NCI-H128 (cell line): ENCODE data around the gene DNAAF5.
A peak's percentile ranks its signal among the peaks of the same experiment; 100 is the strongest.
"Not testable (repeated sequence)": the region's sequence is repeated elsewhere in the genome, so short reads cannot be mapped to it uniquely, and the experiment has no call there.

Source experiments
- DNase-seq: peaks from one replicate; lab custom pipeline; 2025; ENCODE audit not compliant: unreplicated experiment; lab: John Stamatoyannopoulos, UW

DNAAF5 gene

DNA sequence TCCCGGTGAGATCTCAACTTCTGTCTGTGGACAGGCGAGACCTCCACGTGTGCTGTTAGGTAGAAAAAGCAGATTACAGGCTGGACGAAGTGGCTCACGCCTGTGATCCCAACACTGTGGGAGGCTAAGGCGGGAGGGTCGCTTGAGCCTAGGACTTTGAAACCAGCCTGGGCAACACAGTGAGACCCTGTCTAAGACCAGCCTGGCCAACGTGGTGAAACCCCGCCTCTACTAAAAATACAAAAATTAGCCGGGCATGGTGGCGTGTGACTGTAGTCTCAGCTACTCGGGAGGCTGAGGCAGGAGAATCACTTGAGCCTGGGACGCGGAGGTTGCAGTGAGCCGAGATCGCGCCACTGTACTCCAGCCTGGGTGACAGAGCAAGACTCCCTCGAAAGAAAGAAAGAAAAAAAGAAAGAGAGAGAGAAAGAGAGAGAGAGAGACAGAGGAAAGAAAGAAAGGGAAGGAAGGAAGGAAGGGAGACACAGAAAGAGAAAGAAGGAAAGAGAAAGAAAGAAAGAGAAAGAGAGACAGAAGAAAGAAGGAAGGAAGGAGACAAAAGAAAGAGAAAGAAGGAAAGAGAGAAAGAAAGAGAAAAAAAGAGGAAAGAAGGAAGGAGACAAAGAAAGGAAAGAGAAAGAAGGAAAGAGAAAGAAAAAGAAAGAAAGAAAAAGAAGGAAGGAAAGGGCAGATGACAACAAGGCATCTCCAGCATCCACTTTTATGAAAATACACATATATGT, 76.2 kb downstream of the DNAAF5 start:
- DNase-seq = no peak

DNA sequence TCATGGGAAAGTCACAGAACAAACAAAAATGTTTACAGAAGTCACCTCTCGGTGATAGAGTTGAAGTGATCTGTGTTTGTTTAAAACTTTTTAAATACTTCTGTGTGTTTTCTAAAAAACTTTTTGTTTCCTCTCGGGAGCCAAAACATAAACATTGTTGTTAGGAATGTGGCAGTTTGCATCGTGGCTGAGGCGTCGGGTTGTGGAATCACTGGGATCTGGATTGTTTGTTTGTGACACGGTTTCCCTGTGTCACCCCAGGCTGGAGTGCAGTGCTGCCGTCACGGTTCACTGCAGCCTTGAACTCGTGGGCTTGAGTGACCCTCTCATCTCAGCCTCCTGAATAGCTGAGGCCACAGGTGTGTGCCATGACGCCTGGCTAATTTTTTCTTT, 76.7 kb downstream of the DNAAF5 start:
- DNase-seq = no peak

DNA sequence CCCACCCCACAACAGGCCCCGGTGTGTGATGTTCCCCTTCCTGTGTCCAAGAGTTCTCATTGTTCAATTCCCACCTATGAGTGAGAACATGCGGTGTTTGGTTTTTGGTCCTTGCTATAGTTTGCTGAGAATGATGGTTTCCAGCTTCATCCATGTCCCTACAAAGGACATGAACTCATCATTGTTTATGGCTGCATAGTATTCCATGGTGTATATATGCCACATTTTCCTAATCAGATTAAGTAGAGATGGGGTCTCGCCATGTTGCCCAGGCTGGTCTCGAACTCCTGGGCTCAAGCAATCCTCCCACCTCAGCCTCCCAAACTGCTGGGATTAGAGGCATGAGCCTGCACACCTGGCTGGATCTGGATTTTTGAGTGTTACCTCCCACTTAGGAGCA, 77.3 kb downstream of the DNAAF5 start:
- DNase-seq = not testable (repeated sequence)

DNA sequence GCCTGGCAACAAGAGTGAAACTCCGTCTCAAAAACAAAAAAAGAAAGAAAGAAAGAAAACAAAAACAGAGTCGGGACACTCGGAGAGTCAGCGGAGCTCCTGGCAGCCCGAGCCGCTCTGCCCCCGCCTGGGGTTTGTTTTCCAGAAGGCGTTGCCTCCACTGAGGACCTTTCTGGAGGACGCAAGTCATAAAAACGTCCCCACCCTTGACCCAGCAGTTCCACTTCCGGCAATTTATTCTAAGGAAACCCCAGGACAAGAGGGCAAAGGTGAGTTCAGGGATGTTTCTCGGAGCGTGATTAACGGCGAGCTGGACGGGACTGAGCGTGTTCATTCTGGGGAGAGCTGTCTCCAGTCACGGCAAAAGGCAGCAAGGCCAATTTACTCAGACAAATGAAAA, 78.8 kb downstream of the DNAAF5 start:
- no peak for DNase-seq

DNA sequence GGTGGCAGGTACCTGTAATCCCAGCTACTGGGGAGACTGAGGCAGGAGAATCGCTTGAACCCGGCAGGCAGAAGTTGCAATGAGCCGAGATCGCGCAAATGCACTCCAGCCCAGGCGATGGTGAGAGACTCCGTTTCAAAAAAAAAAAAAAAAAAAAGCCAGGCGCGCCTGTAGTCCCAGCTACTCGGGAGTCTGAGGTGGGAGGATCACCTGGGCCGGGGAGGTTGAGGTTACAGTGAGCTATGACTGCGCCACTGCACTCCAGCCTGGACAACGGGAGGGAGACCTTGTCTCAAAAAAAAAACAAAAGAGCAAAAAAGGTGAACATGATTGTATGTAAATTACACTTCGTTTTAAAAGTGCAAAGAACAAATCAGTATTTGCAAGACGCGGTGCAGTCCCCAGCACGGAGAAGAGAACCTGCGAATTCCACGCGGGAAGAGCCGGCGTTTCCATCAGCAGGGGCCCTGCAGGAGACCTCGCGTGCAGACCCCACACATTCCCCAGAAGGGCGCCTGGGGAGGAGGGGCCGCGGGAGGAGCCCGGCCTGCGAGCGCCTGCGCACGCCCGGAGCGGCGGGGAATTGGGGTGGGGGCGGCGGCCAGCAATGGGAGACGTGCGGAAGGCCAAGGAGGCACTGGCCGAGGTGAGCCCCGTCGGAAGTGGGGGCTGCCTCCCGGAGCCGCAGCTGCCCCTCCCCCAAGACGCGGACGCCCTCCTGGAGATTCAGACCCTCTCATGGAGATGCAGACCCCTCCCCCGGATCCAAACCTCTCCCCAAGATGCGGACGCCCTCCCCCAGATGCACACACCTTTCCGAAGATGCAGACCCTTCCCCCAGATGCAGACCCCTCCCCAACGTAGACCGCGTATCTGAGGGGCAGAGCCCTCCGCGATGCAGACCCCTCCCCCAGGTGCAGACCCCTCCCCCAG, 89.1 kb downstream of the DNAAF5 start:
- DNase-seq = no peak

DNA sequence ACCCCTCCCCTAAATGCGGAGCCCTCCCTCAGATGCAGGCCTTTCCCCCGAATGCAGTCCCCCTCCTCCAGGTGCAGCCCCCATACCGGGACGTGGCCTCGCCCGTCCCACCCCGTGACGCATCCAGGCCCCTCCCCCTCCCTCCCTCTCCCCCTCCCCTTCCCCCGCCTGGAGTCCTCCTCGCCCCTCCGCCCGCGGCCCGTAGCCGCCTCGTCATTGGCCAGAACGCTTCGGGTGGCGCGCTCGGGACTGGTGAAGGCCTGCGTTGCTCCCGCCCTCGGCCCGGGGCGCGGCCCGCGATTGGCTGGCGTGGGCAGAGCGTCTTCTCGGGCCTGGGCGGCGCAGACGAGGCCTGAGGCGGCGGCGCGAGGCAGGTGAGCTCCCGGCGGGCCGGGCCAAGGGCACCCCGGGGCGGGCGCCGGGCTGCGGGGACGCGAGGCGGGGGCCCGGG, 89.8 kb downstream of the DNAAF5 start:
- DNase-seq = peak; percentile 96

DNA sequence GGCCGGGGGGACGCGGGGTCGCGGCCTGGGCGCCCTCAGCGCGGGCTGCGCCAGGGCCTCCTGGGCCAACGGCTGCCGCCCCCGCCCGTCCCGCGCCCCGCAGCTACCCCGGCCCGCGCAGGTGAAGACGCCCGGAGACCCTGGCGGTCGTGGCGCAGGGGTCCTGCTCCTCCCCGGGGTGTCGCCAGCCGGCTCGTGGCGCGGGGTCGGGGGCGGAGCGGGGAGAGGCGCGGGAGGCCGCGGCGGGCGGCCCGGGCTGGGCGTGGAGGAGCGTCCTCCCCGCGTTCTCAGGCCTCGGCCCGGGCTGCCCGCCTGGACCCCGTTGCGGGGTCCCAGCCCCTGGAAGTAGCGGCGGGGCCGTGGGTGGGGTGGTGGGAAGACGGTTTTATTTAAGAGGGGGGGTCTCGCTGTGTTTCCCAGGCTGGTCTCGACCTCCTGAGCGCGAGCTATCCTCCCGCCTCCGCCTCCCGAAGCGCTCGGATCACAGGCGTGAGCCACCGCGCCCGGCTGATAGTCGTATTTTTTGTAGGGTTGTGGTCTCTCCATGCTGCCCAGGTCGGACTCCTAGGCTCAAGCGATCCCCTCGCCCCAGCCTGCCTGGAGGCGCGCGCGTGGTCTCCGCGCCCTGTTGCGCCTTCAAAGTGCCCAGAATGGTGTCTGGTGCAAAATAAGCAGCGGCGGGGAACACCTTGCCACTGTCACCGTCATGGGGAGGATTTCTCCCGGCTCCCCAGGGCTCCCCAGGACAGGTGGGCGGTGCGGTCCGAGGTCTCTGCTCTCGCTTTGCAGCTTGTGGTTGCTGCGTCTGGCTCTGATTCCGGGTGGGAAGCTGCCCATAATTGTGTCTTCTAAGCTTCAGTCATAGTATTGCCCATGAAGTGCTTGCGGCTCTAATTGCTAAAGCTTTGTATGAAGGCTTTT, 90.5 kb downstream of the DNAAF5 start:
- no peak for DNase-seq

DNA sequence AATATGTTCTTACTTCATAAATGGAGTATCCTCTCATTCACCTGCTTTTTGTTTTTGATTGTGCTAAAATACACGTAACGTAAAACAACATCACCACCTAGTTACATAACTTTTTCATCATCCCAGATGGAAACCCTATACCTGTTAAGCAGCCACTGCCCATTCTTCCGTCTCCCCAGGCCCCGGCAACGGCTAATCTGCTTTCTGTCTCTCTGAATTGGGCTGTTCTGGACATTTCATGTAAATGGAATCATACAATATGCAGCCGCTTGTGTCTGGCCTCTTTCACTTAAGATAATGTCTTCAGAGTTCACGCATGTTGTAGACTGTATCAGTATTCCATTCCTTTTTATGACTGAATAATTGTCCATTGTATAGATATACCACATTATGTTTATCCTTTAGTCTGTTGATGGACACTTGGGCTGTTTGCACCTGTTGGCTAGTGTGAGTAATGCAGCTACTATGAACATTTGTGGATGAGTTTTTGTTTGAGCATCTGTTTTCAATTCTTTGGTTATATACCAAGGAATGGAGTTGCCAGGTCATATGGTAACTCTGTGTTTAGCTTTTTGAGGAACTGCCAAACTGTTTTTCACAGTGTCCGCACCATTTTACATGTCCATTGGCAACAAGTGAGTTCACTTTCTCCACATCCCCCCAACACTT, 91.7 kb downstream of the DNAAF5 start:
- DNase-seq = no peak

DNA sequence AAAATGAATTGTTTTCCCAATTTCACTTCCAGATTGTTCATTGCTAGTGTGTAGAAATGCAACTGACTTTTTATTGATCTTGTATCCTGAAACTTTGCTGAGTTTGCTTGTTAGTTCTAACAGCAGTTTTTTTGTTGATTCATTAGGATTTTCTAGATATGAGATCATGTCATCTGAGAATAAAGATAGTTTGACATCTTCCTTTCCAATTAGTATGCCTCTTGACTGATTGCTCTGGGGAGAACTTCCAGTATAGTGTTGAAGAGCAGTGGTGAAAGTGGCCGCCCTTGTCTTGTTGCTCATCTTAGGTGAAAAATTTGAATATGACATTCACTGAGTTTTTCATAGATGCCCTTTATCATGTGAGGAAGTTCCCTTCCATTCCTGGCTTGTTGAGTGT, 93.8 kb downstream of the DNAAF5 start:
- no peak for DNase-seq

DNA sequence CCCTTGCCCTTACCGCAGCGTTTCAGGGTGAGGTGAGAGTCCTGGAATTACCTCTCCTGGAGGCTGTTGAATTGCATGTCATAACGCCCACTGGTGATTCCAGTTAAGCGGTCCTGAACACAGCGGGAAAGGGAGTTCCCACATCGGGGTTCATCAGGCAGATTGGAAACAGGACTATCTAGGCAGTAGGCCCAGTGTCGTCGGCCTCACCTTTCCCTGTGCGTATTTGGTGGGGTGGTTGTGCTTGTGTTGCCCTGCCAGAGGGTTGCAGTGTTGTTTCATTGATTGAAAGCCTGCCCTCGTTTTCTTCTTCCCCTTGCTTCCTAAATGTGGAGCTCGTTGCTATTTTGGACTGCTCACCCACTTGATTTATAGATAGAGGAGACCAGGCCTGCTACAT, 95.2 kb downstream of the DNAAF5 start:
- DNase-seq = no peak

DNA sequence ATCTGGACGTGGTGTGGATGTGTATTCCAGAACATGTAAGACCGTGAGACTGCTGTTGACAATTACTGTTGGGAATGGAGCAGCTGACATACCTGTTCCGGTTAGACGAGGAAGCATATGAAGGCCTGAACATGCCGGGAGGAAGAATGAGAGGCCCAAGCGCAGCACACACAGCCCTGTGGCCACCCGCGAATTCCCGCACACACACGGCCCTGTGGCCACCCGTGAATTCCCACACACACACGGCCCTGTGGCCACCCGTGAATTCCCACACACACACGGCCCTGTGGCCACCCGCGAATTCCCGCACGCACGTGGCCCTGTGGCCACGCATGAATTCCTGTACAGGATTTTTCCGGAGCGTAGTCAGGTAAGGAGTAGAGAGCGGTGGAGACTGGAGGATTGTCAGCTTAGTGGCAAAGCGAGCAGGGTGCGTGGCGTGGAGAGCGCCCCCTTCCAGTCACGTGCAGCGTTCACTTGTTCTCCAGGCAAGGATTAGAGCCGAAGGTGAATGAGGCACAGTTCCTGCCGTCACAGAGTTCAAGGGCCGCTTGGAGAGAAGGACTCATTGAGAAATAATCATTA, 96.3 kb downstream of the DNAAF5 start:
- DNase-seq = no peak

DNA sequence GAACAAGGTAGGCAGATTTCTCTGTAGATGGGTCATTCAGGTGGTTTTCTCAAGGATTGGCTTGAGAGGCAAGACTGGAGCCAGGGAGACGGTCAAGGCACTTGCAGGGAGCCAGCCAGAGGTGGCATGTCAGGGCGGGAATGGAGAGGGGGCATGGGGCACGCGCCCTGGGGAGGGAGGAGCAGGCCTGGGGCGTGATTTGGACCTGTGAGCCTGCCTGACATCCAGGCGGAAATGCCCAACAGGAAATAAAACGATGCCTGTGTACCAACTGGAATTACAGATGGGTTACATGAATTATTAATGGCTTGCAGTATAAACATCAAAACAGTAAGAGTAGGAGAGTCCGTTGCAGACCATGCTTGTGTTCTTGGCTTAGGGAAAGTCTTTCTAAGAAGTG, 97.2 kb downstream of the DNAAF5 start:
- DNase-seq = no peak

DNA sequence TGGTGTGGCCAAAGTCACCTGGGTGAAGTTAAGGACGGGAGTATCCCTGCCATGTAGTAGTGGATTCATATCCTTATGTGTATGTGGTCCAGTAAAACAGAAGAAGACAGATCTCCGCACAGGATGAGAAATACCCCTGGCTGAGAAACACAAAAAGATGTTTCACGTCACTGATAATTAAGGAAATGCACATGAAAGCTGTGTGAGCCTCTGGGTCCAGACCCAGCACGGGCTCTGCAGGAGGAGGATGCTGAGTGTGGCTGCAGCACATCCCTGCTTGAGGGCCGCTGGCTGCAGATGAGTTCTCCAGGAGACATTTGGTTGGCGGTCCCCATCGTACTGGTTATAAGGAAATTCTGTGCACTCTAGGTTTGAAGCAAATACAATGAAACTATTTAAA, 97.6 kb downstream of the DNAAF5 start:
- no peak for DNase-seq

DNA sequence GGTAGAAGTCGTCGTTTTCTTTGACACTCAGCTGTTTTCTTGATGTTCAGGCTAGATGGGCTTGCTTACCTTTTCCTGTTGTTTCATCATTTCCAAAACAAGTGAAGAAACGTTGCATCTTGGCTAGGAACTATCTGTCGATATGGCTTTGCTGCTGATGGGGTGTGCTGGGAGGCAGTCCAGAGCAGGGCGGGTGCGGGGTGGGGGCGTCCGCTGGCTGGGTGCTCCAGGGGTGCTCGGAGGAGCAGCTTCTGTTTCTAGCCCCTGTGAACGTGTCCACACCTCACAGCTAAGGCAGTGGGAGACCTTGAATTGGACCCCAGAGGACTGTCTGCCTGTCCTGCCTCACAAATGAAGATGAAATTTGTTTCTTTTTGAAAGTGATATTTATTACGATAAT, 98.2 kb downstream of the DNAAF5 start:
- DNase-seq = no peak

DNA sequence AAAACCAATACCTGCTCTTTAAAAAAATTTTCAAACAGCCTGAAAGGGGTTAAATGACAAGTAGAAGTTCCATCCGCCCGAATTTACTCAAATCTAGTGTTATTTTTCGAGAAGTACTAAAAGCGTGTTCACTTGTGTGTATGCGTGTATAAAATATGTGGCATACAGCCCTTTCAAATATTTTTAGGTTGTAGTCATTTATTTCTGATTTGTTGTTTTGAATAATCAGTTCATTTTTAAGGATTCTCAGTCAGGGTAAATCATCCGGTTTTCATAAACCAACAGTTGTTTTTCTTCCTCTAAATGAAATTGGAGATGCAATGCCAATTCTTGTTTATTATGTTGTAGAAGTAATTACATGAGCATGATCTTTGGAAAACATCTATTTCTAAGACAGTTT, 98.9 kb downstream of the DNAAF5 start:
- no peak for DNase-seq

DNA sequence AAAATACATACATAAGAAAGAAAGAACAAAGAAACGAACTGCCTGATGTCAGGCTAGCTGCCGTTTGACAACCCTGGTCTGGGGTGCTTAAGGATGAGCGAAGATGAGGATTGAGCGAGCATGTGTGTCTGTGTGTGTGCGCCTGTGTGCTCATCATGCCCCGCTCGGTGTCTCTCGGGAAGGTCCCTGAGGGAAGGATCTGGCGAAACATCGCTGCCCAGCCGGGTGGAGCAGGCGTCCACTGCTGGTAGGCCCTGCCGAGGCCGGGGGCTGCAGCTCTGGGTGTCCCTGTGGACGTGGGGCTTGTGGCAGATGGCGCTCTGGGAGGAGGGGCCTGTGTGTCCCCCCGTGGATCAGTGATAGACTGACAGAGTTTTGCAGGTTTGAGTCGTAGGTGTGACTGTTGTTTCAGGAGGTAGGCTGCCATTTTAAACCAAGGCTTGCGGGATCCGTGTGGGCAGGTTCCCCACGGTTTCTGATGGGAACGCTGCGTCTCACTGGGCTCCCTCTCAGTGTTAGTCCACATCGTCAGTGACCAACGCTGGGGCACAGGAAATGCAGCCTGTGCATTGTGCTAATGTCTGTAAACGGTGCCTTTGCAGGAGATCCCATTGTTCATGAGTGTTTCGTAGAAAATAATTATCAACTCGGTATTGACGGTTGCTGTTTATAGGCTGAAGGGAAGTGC, 99.9 kb downstream of the DNAAF5 start:
- DNase-seq = no peak

DNA sequence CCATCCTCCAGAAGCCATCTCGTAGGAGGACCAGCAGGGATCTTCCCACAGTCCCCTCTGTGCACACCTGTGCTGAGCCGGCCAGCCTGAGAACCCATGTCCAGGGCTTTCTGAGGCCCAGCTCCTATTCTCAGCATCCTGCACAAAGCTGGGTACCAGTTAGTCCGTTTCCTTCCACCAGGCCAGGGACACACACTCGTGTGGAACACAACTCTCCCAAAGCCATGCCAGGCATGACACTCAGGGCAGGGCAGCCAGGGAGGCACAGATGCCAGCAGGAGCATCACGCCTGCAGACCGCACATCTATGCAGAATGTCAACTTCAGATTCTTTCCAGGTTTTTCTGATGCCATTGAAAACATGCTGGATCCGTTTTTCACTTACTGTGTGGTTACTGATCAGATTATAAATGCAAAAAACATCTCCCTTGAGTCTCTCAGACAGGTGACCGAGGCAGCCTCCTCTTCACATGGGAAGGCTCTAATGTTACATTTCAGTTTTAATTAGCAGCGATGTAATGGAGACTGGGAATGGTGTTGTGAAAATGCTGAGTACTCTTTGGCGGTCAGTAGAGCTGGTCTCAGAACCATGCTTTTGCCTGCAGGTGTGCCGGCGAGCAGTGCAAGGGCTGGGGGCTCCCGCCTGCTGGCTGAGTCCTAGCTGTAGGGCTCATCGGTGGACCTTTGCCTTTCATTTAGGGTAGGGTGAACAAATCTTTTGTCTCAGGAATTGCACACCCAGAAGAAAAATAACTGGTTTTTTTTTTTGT, 102.5 kb downstream of the DNAAF5 start:
- DNase-seq = no peak

DNA sequence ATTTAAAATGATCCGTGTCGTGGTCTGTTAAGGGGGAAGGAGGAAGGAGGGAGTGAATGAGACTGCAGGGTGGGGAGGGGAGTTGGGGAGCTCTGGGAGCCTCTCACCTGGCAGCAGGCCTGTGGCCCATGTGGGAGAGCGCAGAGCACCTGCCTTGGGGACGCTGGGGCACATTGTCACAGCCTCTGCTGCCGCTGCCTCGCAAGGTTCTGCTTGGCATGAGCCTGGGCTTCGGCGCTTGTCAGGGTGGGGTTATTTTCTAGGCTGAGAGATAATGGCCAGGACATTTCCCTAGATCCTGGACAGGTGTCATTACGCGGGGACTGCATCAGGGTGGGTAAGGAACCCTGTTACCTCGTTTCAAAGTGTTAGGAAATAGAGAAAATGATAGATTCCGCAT, 103.6 kb downstream of the DNAAF5 start:
- no peak for DNase-seq

DNA sequence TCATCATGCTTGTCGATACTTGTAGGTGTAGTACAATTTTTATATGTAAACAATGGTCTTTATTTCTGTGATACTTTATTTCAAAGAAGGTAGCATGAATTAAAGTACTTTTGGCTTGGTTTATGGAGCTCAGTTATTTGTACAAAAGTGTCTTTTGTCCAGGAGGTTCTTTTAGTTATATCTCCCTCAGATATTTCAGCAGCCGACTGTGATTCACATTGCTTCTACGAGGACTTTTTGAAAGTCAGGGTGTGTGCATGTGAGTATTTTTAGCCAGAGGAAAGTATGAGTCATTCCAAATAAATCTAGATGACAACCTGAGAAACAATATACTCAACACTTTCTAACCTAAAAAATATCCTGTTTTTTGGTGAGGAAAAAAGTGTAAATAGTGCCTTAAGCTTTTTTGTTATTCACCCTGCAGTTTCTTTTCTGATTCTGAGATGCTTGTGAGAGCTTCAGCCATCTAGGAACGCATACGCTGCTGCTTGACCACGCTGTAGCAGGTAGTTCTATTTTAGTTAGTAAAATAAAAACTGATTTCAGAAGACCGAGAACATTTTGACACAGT, 105.2 kb downstream of the DNAAF5 start:
- DNase-seq = no peak
